IMR-90 (cell line): ENCODE measurements around the gene SETSIP. TPM values are rescaled to one million over a fixed set of nuclear protein-coding genes. Genes with fewer than 3 reads are reported as not detected.

Source experiments
- ATAC-seq: fragments of 200-7000 bp; cut with Tn5 transposase; 2 replicates; pipeline ENCODE4 v1.9.1; 2020; ENCODE audit warnings: low read depth, mild to moderate bottlenecking, moderate library complexity
- BruUV-seq: library from RNA; stranded (reverse); fragments of 400-500 nt; replicated peaks from 2 replicates; lab custom pipeline; 2021; lab: Mats Ljungman, UMichigan
- CTCF ChIA-PET: fragments of 300-600 bp; formaldehyde crosslinking; extraction: SDS; loops from one replicate; lab custom pipeline; 2021; ENCODE audit warnings: antibody characterized with exemption; lab: Yijun Ruan, JAX
- POLR2A ChIA-PET: fragments of 300-600 bp; sonication (Branson Sonifier 250); formaldehyde crosslinking; loops from one replicate; lab custom pipeline; 2022; ENCODE audit warnings: antibody characterized with exemption; ENCODE audit not compliant: unreplicated experiment; lab: Charles Lee
- DNase-seq: peaks from one replicate; pipeline ENCODE4 v3.0.0; 2013
- H2AFZ ChIP-seq: replicated peaks from 2 replicates; pipeline ENCODE3; 2013; ENCODE audit warnings: low read length, mild to moderate bottlenecking; ENCODE audit not compliant: poor library complexity
- H2AK5ac ChIP-seq: 2 replicates; pipeline ENCODE4 v1.6.1; 2013; ENCODE audit warnings: low read depth, low read length, inconsistent platforms
- H2AK9ac ChIP-seq: replicated peaks from 2 replicates; pipeline ENCODE3; 2013; ENCODE audit warnings: mild to moderate bottlenecking, low read depth, low read length, moderate library complexity; ENCODE audit not compliant: poor library complexity
- H2BK120ac ChIP-seq: 2 replicates; pipeline ENCODE4 v1.6.1; 2013; ENCODE audit warnings: low read depth, low read length, inconsistent platforms
- H2BK15ac ChIP-seq: 3 replicates; pipeline ENCODE4 v1.6.1; 2013; ENCODE audit warnings: low read depth, low read length, inconsistent platforms
- H2BK20ac ChIP-seq: 2 replicates; pipeline ENCODE4 v1.6.1; 2013; ENCODE audit warnings: low read depth, mild to moderate bottlenecking, inconsistent platforms, low read length, moderate library complexity
- H2BK5ac ChIP-seq: 2 replicates; pipeline ENCODE4 v1.6.1; 2013; ENCODE audit warnings: mild to moderate bottlenecking, low read depth, low read length, inconsistent platforms; ENCODE audit not compliant: poor library complexity, severe bottlenecking
- H3K14ac ChIP-seq: replicated peaks from 2 replicates; pipeline ENCODE4 v1.6.1; 2013; ENCODE audit warnings: low read depth, low read length, inconsistent platforms
- H3K18ac ChIP-seq: 2 replicates; pipeline ENCODE4 v1.6.1; 2013; ENCODE audit warnings: low read depth, low read length, control low read depth
- H3K23ac ChIP-seq: 2 replicates; pipeline ENCODE4 v1.6.1; 2013; ENCODE audit warnings: low read depth, low read length, inconsistent platforms
- H3K27ac ChIP-seq: 2 replicates; pipeline ENCODE4 v1.5.1; 2013; ENCODE audit warnings: mild to moderate bottlenecking, control low read depth, low read length; ENCODE audit not compliant: insufficient read depth
- H3K27me3 ChIP-seq: 2 replicates; pipeline ENCODE4 v1.6.1; 2013; ENCODE audit warnings: low read length; ENCODE audit not compliant: control insufficient read depth, insufficient read depth
- H3K36me3 ChIP-seq: 2 replicates; pipeline ENCODE4 v1.6.1; 2013; ENCODE audit warnings: low read length, mixed read lengths; ENCODE audit not compliant: control insufficient read depth, insufficient read depth
- H3K4ac ChIP-seq: 2 replicates; pipeline ENCODE4 v1.6.1; 2013; ENCODE audit warnings: low read depth, low read length, inconsistent platforms
- H3K4me1 ChIP-seq: 2 replicates; pipeline ENCODE4 v1.6.1; 2013; ENCODE audit warnings: low read length, mixed read lengths; ENCODE audit not compliant: control insufficient read depth, insufficient read depth
- H3K4me2 ChIP-seq: 2 replicates; pipeline ENCODE4 v1.6.1; 2013; ENCODE audit warnings: low read depth, mild to moderate bottlenecking, control low read depth, low read length, moderate library complexity
- H3K4me3 ChIP-seq: 2 replicates; pipeline ENCODE4 v1.5.1; 2013; ENCODE audit warnings: low read depth, mild to moderate bottlenecking, control low read depth, low read length, moderate library complexity; ENCODE audit not compliant: insufficient read depth
- H3K56ac ChIP-seq: 2 replicates; pipeline ENCODE4 v1.6.1; 2013; ENCODE audit warnings: low read length, inconsistent platforms; ENCODE audit not compliant: insufficient read depth; ENCODE audit errors: extremely low read depth
- H3K79me1 ChIP-seq, 2 experiments: 2 replicates each; pipeline ENCODE4 v1.6.1; 2013; ENCODE audit warnings: low read length in 2 of 2, inconsistent platforms in 1 of 2, low read depth in 1 of 2
- H3K9ac ChIP-seq: 2 replicates; pipeline ENCODE4 v1.6.1; 2013; ENCODE audit warnings: low read depth, low read length, control low read depth
- H3K9me1 ChIP-seq: 2 replicates; pipeline ENCODE4 v1.6.1; 2013; ENCODE audit warnings: low read length, inconsistent platforms; ENCODE audit not compliant: insufficient read depth
- H3K9me3 ChIP-seq: 2 replicates; pipeline ENCODE4 v1.6.1; 2013; ENCODE audit warnings: low read length; ENCODE audit not compliant: control insufficient read depth, insufficient read depth
- H4K20me1 ChIP-seq: 2 replicates; pipeline ENCODE4 v1.6.1; 2013; ENCODE audit warnings: low read length, inconsistent platforms; ENCODE audit not compliant: insufficient read depth
- H4K5ac ChIP-seq: 2 replicates; pipeline ENCODE4 v1.6.1; 2013; ENCODE audit warnings: mild to moderate bottlenecking, low read depth, low read length, control low read depth
- H4K8ac ChIP-seq, 2 experiments: 2 replicates each; pipeline ENCODE4 v1.6.1; 2013; ENCODE audit warnings: low read depth in 2 of 2, low read length in 2 of 2, control low read depth in 1 of 2, inconsistent platforms in 1 of 2
- H4K91ac ChIP-seq: 2 replicates; pipeline ENCODE4 v1.6.1; 2013; ENCODE audit warnings: low read depth, low read length, inconsistent platforms; ENCODE audit not compliant: insufficient read depth
- BHLHE40 ChIP-seq: fragments of 150-350 bp; IDR thresholded peaks from 2 replicates; pipeline ENCODE4 v1.6.1; 2016; ENCODE audit warnings: mild to moderate bottlenecking, low read depth, low read length
- CEBPB ChIP-seq: IDR thresholded peaks from 2 replicates; pipeline ENCODE4 v1.6.1; 2012; ENCODE audit warnings: low read depth, low read length, improper control_type of control experiment
- CHD1 ChIP-seq: IDR thresholded peaks from 2 replicates; pipeline ENCODE4 v1.6.1; 2012; ENCODE audit warnings: low read depth, low read length, improper control_type of control experiment
- FOS ChIP-seq: fragments of 150-350 bp; IDR thresholded peaks from 2 replicates; pipeline ENCODE4 v1.6.1; 2016; ENCODE audit warnings: low read depth, low read length
- MAFK ChIP-seq: IDR thresholded peaks from 2 replicates; pipeline ENCODE4 v1.6.1; 2012; ENCODE audit warnings: low read depth, low read length, improper control_type of control experiment
- MAZ ChIP-seq: IDR thresholded peaks from 2 replicates; pipeline ENCODE4 v1.6.1; 2012; ENCODE audit warnings: low read depth, mild to moderate bottlenecking, low read length, improper control_type of control experiment, moderate library complexity, borderline replicate concordance
- MXI1 ChIP-seq: IDR thresholded peaks from 2 replicates; pipeline ENCODE4 v1.6.1; 2012; ENCODE audit warnings: low read depth, mild to moderate bottlenecking, low read length, moderate library complexity, borderline replicate concordance
- NFE2L2 ChIP-seq: fragments of 150-350 bp; IDR thresholded peaks from 2 replicates; pipeline ENCODE4 v1.6.1; 2016; ENCODE audit warnings: low read depth, mild to moderate bottlenecking, low read length
- POLR2A ChIP-seq: IDR thresholded peaks from 2 replicates; pipeline ENCODE4 v1.6.1; 2012; ENCODE audit warnings: mild to moderate bottlenecking, low read depth, low read length
- RCOR1 ChIP-seq: IDR thresholded peaks from 2 replicates; pipeline ENCODE4 v1.6.1; 2012; ENCODE audit warnings: mild to moderate bottlenecking, low read length, improper control_type of control experiment; ENCODE audit not compliant: insufficient replicate concordance
- RFX5 ChIP-seq: IDR thresholded peaks from 2 replicates; pipeline ENCODE4 v1.8.0; 2012; ENCODE audit warnings: low read depth, mild to moderate bottlenecking, low read length, moderate library complexity
- SMC3 ChIP-seq: fragments of 150-350 bp; IDR thresholded peaks from 2 replicates; pipeline ENCODE4 v1.6.1; 2016; ENCODE audit warnings: low read depth, mild to moderate bottlenecking, antibody characterized with exemption, low read length, moderate library complexity
- WGBS, 2 experiments: methylation state at CpG; one replicate each; pipeline versions ENCODE4 v1.1.5 to v1.1.7; 2013; ENCODE audit warnings: missing lambda C conversion rate in 2 of 2; ENCODE audit not compliant: insufficient read length in 1 of 2; ENCODE audit errors: extremely low coverage in 2 of 2; 5-methylcytosine and 5-hydroxymethylcytosine counted together
- dilution Hi-C: fragments of 300-500 bp; cut with HindIII; formaldehyde crosslinking; loops from one replicate; pipeline ENCODE4 v1.14.3; 2018; ENCODE audit warnings: low sequenced_read_pairs; ENCODE audit not compliant: unreplicated experiment
- in situ Hi-C: fragments of 300-500 bp; cut with MboI; formaldehyde crosslinking; loops from 3 replicates; pipeline ENCODE4 v1.14.3; 2019; ENCODE audit warnings: low sequenced_read_pairs, inconsistent platforms, mixed read lengths
- intact Hi-C: fragments of 100-400 bp; cut with micrococcal nuclease; formaldehyde crosslinking; loops from 2 replicates; pipeline ENCODE4 v1.10.0; 2022
- polyA plus RNA-seq, 3 experiments: library from polyadenylated mRNA; depleted of rRNA; stranded (reverse); fragments of >200 nt; gene quantifications; 2 replicates each; pipeline ENCODE4 v1.2.3, GENCODE V29; 2012; ENCODE audit warnings: low replicate concordance in 1 of 3
- total RNA-seq: library from RNA; depleted of rRNA; stranded (reverse); fragments of >200 nt; gene quantifications from 2 replicates; pipeline ENCODE4 v1.2.3, GENCODE V29; 2012
- TF ChIP-seq, protein P1 (sequence below): fragments of 150-350 bp; IDR thresholded peaks from 2 replicates; pipeline ENCODE4 v1.6.1; 2017; ENCODE audit warnings: mild to moderate bottlenecking, antibody characterized with exemption, low read length, low read depth

Gene SETSIP
- total and polyA plus RNA-seq, 2 of the 4 experiments (the other 2 are of a cell fraction), result not detected

DNA sequence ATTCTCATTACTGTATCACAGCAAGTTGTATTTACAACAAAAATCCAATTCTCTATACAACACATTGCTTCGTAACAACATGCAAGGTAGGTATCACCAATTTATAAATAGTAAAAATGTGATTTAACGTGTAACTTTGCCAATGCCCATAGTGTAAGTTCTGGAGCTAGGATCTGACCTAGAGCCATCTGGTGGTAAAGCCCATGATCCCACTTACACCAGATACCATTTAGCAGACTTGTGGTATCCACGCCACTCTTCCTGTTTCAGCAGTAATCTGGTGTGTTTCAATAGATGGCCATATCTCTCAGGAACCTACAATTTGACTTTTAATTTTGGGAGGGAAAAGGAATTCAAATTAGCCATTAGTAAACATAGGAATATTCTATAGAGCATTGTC, 10.2 kb downstream of the SETSIP start:
- Histone ChIP-seq H3K18ac (no peak overlapping the region), H2BK15ac (no peak overlapping the region), H3K14ac (no peak overlapping the region), H3K36me3 (no peaks in the 10 kb centered on the region), H3K27me3 (no peaks in the 10 kb centered on the region), H3K79me1 (no peaks in the 10 kb centered on the region), H4K5ac (no peak overlapping the region), H3K27ac (no peak overlapping the region), H3K4me3 (no peak overlapping the region), H3K9me3 (no peaks in the 10 kb centered on the region), H3K4me1 (no peaks in the 10 kb centered on the region), H3K9me1 (no peaks in the 10 kb centered on the region), H4K91ac (no peak overlapping the region), H2AK9ac (no peak overlapping the region), H2BK5ac (no peak overlapping the region), H2AK5ac (no peak overlapping the region), H3K9ac (no peak overlapping the region), H2BK120ac (no peak overlapping the region), H4K8ac (no peak overlapping the region), H2BK20ac (no peak overlapping the region), H3K4me2 (no peak overlapping the region), H3K4ac (no peak overlapping the region), H3K23ac (no peak overlapping the region), H2AFZ (no peak overlapping the region), H3K56ac (no peak overlapping the region), H4K20me1 (no peaks in the 10 kb centered on the region)
- in situ Hi-C loops (no loop called here), dilution Hi-C loops (no loop called here), intact Hi-C loops (no loop called here)
- no peak for TF ChIP-seq MXI1
- no peak for TF ChIP-seq NFE2L2
- TF ChIP-seq RFX5, result no peak
- TF ChIP-seq BHLHE40, result no peak
- TF ChIP-seq POLR2A, result no peak
- TF ChIP-seq CHD1, result no peak
- no peak for TF ChIP-seq MAZ
- TF ChIP-seq RCOR1, result no peak
- TF ChIP-seq FOS, result no peak
- TF ChIP-seq MAFK, result no peak
- no peak for TF ChIP-seq CEBPB
- TF ChIP-seq, protein P1, sequence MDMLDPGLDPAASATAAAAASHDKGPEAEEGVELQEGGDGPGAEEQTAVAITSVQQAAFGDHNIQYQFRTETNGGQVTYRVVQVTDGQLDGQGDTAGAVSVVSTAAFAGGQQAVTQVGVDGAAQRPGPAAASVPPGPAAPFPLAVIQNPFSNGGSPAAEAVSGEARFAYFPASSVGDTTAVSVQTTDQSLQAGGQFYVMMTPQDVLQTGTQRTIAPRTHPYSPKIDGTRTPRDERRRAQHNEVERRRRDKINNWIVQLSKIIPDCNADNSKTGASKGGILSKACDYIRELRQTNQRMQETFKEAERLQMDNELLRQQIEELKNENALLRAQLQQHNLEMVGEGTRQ, result no peak
- no peak for TF ChIP-seq SMC3
- no peak for DNase-seq
- ATAC-seq, result no peak
- no CpG with 5 or more reads among the region's 3 CpGs for WGBS, 2 experiments
- POLR2A ChIA-PET, result no interaction called here
- CTCF ChIA-PET, result no interaction called here
- BruUV-seq, result no TSS peak
